Stimulated activated CD4-positive, alpha-beta T cell treated with anti-CD3 and anti-CD28 coated beads, Interleukin-1b, Interleukin-23, amount 100 ng/mL, for 48 hours (primary cell): ENCODE results near the gene XXYLT1.
"Not testable (repeated sequence)": the region's sequence is repeated elsewhere in the genome, so short reads cannot be mapped to it uniquely, and the experiment has no call there.

ENCODE experiments used
- DNase-seq: peaks from one replicate; pipeline ENCODE4 v3.0.0-alpha.2; 2020

The XXYLT1 gene

DNA sequence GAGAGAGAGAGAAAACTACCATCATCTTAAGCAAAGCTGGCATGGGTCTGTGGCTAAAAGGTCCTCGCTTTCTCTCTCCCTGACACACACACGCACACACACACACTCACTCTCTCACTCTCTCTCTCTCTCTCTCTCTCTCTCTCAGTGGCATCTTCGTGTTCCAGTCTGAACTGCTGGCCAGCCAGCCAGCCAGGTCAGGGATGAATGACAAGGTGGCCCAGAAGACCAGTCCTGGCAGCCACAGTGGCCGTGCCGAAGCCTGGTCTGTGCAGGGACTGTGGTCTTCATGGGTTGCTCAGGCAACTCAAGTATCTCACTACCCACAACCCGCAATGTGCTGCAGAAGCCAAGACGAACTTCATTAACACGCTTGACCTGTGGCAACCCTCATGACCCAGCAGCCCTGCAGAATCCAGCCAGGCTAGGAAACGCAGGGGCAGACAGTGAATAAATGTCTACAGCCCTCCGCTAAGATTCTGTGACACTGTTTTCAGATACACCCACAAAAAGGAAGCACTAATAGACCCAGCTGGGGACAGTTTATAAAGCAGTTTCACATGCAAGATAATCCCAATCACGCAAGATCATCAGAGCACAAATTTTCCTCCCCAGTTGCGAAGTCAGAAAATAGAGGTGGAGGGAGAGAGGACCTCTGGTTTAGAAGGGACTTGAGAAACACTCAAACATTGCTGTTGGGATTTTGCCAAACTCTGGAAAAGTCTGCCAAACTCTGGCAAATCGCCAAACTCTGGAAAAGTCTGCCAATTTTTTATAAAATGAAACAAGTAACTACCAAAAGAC, 66.4 kb downstream of the XXYLT1 start:
- DNase-seq: no peak

DNA sequence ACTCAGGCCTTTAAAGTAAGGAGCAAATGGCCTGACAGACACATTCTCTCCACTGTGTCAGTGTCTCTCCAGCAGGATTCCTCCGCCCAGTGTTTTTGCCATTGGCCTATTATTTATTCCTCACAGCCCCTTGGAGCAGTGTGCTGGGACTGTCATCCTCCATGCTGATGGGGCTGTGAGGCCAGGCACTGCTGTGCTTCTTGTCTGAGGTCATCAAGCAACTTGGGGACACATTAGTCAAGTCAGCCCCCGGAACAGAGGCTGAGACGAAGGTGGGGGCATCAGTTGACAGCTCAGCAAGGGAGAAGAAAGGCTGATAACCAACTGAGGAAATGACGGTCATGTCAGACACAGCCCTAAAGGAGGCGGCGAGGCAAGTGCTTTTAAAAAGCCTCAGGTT, 67.4 kb downstream of the XXYLT1 start:
- no peak for DNase-seq

DNA sequence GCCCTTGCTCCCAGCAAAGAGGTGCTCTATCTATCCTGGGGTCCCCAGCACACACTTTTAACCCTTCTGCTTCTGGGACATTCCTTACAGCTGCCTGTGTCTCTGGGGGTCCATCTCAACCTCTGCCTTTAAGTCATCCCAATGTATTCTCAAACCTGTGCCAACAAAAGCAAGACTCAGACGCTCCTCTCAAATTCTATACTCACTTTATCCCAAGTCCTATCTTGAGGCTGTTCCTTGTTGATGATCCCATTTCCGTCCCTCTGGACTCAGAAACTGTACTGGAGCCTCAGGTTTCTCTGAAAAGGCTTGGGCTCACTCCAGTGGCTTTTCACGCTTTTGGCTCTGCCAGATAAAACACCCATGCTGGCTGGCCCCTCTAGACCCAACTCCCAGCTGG, 69.7 kb downstream of the XXYLT1 start:
- no peak for DNase-seq

DNA sequence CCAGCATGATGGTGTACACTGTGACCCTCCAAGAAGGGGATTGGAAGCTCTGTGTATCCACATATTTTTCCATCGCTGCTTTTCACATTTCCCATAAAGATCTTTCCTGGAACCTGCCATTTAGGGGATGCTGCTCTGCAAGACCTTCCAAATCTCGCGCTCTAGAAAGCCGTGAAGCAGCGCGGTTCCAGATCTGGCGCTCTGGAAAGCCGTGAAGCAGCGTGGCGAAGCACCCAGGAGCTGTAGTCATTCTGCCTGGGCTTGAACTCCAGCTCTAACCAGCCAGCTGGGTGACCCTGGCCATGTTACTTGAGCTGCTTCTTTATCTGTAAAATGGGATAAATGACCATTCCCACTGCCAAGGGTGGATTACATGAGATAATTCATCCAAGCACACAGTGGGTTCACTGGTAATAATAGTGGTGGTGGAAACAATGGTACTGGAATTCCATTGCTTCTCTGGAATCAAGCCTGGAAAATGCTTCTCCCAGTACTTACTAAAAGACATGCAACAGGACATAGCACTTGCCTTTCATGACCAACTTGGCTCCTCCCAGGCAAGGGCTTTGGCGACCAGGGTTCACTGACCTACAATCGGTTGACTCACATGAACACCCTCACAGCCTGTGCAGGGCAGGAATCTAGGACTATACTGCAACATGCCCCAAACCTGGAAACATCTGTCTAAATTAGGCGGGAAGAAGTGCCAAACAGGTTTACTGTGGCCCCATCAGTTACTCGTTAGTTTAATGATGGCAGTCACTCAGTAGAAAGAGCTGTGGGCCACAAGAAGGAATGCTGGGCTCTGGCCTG, 70.7 kb downstream of the XXYLT1 start:
- no peak for DNase-seq

DNA sequence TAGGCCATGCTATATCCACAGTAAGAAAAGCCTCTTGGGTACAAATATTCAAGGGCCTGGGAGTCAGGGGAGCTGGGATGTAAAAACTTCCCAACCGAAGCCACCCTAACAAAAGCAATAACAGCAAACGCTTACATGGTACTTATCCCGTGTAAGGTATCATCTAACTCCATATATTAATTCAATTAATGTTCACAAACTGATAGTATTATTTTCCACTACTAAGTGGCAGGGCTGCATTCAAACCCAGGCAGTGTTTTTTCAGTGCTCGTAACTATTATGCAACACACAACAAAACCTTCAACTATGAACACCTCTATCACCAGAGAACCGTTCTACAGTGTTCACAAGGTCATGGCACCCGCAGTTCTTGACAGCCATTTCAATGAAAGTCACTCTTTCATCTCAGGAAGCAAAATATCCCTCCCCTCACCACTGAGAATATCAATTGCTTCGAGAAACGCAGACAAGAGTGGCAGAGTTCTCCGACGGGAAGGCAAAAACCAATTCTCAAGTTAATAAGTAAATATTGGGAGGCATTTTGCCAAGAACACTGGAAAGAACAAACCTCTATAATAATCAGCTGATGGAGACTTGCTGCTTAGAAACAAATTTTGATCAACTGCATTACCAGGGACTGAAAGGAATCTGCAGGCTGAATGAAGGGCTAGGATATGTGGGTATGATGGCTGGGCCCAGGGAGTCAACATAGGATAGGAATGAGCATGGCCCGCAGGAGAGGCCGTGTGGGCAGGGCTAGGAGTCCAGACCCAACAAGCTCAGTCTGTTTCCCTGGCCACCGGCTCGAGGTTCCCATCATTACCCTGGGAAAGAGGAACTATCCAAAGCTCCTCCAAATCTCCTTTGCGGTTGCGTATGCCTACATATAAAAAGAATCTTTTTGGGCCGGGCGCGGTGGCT, 72.3 kb downstream of the XXYLT1 start:
- no peak for DNase-seq

DNA sequence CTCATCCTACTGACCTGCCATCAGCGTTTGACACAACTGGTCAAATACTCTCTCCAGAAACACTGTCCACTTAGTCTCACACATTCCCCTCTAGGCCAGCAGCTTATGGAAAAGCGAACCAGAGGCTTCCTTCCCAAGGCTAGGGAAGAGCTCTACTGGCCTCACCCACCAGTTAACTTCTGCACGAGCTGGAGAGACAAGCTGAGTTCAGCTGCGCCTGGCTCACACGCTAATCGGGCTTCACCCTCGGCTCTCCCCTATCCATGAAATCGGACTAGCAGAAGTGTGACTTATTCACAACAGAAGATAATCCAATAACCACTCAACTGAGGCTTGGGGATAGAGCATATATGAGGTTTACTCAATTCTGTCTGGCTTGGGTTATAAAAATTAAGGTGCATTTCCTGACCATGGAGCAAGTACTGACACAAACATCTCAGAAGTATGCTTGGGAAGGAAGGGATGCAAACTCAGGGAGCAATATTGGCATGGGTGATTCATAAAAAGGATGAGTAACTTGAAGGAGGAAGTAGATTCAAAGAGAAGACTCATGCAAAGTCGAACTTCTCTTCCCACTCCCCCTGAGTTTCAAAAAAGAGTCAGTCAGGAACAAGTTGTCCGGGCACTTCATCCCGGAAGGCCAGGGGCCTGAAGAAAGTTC, 73.1 kb downstream of the XXYLT1 start:
- DNase-seq: no peak

DNA sequence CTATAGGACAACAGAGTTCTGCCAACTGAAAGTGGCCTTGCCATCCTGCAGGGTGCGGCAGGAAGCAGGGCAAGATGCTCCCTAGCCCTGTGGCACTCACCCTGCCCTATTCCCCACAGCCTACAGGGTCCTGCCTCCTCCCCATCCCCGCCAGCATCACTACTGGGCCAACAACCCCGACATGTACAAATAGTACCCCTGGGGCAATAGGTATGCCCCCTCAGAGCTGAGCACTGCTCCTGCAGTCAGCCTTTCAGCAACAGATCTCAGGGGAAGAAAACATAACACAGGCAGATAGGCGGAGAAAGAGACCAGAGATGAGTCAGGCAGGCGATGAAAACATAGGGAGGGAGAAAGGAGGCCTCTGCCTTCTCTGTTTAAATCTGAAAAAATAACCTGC, 74.7 kb downstream of the XXYLT1 start:
- DNase-seq: no peak

DNA sequence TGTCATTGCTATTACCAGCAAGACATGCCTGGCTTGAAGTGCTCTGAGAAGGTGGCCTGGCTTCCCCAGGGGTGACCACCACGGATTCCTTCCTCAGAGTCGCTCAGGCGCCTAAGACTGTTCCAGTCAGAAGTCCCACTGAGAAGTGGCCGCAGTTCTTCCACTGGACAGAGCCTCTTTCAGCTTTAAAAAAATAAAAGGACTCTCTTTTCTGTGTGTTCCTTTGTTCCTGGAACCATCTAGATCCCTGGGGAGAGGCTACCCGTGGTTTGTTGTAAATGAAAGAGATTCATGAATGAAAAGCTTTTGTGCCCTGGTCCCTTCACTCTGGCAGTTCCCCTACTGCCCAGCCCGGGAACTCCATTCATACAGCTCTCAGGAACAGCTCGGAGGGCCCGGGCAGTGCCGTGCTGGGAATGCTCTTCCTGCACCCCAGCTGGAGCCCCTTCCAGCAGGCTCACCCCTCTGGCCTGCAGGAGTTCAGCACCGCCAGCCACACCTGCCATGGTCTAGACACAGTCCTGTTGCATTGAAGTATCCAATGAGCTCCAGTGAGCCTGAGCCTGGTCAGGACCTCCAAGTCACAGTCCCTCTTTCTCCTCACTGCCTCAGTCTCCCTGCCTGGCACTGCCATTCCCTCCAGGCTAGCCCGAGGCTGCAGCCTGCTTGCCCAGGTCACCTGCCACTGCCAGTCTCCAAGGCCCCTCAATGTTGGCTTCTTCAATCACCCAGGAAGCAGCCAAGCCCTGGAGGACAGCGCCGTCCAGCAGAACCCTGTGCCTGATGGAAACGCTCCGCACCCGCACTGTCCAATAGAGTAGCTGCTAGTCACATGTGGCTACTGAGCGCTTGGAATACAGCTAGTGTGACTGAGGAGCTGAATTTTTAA, 75.4 kb downstream of the XXYLT1 start:
- no peak for DNase-seq

DNA sequence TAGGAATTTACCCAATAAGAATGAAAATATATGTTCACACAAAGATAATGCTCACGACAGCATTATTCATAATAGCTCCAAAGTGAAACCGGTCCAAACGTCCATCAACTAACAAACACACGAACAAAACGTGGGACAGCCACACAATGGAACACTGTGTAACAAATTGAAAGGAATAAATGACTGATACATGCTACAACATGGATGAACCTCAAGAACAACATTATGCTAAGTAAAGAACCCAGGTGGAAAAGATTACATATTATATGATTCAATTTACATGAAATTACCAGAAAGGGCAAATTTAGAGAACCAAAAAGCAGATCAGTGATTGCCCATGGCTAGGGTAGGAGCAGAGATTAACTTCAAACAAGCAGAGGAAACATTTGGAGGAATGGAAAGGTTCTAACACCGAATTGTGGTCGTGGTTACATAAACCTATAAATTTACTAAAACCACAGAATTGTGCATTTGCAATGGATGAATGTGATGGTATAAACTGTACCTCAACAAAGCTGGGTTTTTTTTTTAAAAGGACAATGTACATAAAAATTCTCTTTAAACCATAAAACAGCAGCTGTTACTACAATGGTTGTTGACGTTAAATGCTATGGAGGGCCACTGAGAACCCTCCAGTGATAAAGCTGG, 76.3 kb downstream of the XXYLT1 start:
- DNase-seq: no peak

DNA sequence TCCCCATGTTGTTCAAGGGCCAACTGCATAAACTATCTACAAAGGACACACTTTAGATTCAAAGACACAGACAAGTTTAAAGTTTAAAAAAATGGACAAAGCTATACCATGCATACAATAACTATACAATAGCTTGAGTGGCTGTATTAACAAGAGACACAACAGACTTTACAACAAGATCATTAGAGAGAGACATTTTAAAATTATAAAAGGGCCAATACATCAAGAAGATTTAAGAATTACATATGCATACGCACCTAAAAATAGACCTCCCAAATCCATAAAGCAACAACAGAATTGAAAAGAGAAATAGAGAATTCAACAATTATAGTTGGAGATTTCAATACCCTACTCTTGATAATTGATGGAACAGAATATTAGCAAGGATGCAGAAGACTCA, 79.4 kb downstream of the XXYLT1 start:
- no peak for DNase-seq

DNA sequence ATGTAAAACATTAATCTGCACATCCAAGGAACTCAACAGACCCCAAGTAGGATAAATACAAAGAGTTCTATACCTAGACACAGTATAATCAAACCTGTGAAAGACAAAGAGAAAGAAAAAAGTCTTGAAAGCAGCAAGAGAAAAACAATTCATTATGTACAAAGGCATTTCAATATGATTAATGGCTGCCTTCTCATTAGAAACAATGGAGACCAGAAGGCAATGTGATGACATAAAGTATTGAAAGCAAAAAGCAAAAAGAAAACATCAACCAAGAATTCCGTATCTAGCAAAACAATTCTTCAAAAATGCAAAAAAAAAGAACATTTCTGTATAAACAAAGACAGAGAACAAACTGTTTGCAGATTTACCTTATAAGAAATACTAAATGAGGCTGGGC, 81.1 kb downstream of the XXYLT1 start:
- DNase-seq: no peak

DNA sequence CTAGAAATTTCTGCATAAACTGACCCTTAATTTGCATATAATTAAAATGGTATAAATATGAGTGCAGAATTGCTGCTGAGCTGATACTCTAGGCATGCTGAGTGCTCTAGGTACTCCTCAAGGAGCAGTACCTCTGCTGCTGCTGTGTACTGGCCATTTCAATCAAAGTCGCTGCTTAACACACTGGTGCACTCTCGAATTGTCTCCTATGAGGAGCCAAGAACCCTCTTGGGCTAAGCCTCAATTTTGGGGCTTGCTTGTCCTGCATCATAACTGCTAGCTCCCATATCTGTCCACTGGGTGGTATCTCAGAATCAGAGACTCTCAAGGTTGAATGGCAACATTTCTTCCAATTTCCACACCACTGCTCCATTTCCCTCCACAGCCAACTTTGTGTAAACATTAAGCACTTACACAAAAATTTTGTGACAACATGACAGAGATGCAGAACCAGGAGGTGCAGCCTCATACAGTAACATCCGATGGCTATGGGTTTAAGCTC, 82.5 kb downstream of the XXYLT1 start:
- DNase-seq: no peak

DNA sequence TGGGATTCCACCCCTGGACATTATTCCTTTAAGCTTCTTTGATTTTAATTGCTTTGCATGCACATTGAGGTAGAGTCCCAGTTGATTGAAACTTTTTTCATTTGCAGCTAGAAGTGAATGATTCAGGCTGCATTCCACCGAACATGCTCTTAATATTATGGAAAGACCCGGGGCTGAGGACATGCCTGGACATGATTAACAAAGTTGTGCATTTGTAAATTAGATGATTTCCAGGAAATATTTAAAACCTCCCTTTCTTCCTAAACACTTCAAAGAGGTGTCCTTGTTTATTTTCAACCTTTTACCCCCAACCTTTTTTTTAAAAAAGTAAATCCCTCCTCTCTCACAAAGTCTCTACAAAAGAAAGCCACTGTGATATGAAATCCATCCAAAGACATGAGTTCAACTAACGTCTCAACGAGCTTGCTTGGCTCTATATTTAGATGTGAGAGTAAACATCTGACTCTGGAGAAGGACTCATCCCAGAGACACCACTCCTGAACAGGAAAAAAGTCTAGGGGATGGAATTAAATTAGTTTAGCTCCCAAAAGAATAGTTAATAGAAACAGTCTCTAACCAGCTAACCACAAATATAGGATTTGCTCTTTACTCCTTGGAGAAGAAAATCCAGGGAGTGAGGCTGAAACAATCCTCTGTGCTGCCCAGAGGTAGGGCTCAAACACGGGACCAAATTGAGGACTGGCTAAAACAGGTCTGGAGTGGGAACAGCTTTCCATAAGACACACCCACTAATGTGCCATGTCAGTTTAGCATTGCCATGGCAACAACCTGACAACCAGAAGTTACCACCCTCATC, 83.1 kb downstream of the XXYLT1 start:
- no peak for DNase-seq

DNA sequence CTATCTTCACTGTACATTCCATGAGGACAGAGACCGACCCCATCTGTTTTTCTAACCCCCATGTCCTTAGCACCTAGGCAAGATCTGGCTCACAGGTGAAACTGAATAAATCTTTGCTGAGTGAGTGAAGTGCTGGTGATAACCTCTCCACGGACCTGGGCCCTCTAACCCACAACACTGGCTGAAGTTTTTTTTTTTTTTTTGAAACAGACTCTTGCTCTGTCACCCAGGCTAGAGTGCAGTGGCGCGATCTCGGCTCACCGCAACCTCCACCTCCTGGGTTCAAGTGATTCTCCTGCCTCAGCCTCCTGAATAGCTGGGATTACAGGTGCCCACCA, 84.3 kb downstream of the XXYLT1 start:
- DNase-seq: not testable (repeated sequence)

DNA sequence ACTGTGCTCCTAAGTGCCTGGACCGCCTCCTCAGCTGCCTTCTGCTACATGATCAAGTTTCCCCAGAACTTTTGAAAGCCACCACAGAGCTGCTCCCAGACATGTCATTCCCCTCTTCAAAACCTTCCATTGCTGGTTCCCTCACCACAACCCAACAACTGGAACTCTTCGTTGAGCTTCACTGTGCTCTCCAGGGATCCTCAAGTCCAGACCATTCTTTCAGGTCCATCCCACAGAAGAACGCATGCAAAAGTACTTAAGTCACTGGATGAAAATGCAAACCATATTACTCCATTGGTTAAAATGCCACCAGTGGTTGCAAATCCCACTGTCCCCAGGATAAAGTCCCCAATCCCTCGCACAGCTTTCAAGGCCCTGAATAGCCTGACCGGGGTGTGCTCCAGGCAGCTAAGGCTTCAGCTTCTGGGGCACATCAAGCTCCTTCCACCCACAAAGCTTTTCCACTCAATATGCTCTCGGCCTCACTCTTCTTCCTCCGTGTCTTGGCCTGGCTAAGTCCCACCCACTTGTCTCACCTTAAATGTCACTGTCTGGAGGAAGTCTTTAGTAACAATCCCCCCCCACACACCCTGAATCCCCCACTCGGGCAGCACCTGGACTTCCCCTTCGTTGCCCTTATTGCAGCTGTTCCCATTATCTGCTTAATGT, 84.8 kb downstream of the XXYLT1 start:
- DNase-seq: no peak

DNA sequence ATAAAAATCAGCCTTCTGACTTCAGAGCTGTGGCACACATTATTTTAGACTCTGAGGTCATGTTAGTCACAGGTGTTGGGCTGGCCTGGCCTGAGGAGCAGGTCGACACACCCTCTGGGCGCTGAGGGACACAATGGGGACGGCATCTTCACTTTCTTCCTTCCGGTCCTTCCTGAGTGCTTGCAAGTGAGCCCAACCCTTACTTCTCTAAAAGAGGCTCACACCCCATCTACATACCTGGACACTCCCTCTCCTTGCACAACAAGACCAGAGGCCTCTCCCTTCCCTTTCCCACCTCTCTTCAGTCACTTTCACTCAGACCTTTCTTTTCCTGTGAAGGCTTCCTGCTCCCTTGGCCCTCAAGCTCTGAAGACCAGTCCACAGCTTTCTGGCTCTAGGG, 85.4 kb downstream of the XXYLT1 start:
- no peak for DNase-seq

DNA sequence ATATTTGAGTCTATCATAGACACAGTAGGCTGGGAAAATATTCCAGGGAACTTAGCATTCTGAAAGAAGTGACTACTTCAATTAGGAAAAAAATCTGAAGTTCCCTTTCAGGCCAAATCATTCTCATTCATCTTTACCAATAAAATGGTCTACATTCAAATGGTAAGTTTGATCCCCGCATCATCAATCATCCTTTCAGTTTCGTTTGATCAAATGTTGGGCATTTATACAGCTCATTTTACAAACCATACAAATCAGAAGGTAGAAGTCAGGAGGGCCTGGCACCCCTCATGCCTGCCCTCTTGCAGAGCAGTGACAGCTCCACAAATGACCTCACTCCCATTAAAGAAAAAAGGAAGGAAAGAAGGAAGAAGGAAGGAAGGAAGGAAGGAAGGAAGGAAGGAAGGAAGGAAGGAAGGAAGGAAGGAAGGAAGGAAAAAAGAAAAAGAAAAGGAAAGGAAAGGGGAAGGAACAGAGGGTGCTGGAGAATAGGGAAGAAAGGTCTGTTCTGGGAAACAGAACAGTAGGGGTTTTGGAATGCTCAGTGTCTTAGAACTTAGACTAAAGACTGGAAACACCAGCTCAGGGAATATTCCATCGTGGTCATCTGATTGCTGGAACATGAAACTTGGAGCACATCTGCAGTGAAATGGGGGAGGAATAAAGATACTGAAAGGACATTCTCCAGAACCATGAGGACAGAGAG, 86.1 kb downstream of the XXYLT1 start:
- DNase-seq: no peak

DNA sequence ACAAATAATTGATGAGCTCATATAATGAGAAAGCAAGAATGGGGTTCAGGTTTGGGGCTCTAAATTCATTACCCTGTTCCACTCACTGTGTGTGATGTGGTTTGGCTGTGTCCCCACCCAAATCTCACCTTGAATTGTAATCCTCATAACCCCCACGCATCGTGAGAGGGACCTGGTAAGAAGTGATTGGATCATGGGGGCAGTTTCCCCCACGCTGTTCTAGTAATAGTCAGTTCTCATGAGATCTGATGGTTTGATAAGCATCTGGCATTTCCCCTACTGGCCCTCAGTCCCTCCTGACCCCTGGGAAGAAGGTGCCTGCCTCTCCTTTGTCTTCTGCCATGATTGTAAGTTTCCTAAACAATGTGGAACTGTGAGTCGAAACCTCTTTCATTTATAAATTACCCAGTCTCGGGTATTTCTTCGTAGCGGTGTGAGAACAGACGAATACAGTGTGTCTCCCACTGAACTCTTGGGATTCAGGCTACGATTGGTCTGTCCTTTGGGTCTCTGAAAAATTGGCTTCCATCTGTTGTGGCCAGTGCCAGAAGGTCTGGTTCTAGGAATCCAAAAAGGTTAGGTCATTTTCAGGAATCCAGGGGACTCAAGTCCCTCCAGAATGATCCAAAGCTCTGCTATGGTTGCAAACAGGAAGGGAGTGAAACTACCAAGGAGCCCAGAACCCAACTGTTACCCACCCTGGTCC, 87.7 kb downstream of the XXYLT1 start:
- DNase-seq: peak; percentile 20
